ENCODE measurements around the gene RAPGEFL1. TPM values are rescaled to one million over a fixed set of nuclear protein-coding genes. Genes with fewer than 3 reads are reported as not detected.

RAPGEFL1 gene, protein sequence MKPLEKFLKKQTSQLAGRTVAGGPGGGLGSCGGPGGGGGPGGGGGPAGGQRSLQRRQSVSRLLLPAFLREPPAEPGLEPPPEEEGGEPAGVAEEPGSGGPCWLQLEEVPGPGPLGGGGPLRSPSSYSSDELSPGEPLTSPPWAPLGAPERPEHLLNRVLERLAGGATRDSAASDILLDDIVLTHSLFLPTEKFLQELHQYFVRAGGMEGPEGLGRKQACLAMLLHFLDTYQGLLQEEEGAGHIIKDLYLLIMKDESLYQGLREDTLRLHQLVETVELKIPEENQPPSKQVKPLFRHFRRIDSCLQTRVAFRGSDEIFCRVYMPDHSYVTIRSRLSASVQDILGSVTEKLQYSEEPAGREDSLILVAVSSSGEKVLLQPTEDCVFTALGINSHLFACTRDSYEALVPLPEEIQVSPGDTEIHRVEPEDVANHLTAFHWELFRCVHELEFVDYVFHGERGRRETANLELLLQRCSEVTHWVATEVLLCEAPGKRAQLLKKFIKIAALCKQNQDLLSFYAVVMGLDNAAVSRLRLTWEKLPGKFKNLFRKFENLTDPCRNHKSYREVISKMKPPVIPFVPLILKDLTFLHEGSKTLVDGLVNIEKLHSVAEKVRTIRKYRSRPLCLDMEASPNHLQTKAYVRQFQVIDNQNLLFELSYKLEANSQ
- total RNA-seq = 3.7 TPM
- long read RNA-seq, full-length matches to known transcripts = 1 of 2 reads
- long read RNA-seq, partial matches to known transcripts = 0 of 2 reads
- long read RNA-seq, other reads (novel, unspliced or antisense) = 1 of 2 reads

DNA sequence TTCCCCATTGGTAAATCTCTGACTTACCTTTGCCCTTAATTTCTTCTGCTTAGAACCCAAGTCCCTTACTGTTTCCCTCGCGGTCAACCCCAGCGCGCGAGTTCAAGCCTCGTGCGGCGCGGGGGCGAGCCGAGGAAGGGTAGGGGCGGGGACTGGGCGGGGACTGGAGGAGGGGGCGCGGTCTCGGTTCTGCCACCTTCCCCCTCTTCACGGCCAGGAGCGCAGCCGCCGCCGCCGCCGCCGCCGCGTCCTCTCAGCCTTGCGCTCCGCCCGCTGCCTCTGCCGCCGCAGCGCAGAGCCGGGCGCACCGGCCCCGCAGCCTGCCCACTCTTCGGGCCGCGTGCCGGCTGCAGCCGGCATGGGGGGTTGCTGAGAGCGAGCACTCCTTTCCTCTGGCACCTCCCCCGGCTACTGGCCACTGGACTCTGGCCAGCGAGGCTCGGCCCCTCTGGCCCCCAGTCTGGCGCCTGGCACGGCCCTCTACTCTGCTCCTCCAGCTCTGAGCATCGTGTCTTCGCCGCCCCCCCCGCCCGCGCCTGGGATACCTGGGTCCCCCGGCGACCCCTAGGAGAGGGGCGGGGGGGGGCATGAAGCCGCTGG is at the start of gene RAPGEFL1:
TSS of gene RAPGEFL1 (plus strand) at position 196 of the 600 bp plus-strand sequence. CDS start at position 588, 392 bp downstream.
- peak; percentile 82 for DNase-seq
- Histone ChIP-seq H3K4me3 (peak within 1 kb of the TSS; percentile 63), H3K4me1 (peaks cover 33% of the 10 kb centered on the region), H3K27me3 (ENCODE audit: low read depth) (no peaks in the 10 kb centered on the region), H3K27ac (replicated peaks) (no peak within 1 kb of the TSS), H3K36me3 (peaks cover 35% of the 10 kb centered on the region), H3K9me3 (replicated peaks) (no peaks in the 10 kb centered on the region)
- TF ChIP-seq, protein P1, sequence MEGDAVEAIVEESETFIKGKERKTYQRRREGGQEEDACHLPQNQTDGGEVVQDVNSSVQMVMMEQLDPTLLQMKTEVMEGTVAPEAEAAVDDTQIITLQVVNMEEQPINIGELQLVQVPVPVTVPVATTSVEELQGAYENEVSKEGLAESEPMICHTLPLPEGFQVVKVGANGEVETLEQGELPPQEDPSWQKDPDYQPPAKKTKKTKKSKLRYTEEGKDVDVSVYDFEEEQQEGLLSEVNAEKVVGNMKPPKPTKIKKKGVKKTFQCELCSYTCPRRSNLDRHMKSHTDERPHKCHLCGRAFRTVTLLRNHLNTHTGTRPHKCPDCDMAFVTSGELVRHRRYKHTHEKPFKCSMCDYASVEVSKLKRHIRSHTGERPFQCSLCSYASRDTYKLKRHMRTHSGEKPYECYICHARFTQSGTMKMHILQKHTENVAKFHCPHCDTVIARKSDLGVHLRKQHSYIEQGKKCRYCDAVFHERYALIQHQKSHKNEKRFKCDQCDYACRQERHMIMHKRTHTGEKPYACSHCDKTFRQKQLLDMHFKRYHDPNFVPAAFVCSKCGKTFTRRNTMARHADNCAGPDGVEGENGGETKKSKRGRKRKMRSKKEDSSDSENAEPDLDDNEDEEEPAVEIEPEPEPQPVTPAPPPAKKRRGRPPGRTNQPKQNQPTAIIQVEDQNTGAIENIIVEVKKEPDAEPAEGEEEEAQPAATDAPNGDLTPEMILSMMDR (IDR thresholded peaks at IDR 0.05; ENCODE audit: borderline replicate concordance) = no peak
- intact Hi-C loops (cut with micrococcal nuclease) = no loop called here

GRCh38 chr17:40129498-40129897 is 47.8 kb upstream of the RAPGEFL1 start:
- no peak overlapping the region for H3K4me3 ChIP-seq
- H3K27me3 ChIP-seq (ENCODE audit: low read depth) = no peaks in the 10 kb centered on the region
- H3K27ac ChIP-seq (replicated peaks) = no peak overlapping the region
- H3K4me1 ChIP-seq = peaks cover 16% of the 10 kb centered on the region
- TF ChIP-seq, protein P1 (IDR thresholded peaks at IDR 0.05; ENCODE audit: borderline replicate concordance) = no peak
- intact Hi-C loops (cut with micrococcal nuclease) = no loop called here
- H3K36me3 ChIP-seq = peaks cover 84% of the 10 kb centered on the region
- DNase-seq = no peak
- H3K9me3 ChIP-seq (replicated peaks) = no peaks in the 10 kb centered on the region

- TF ChIP-seq, protein P1 (IDR thresholded peaks at IDR 0.05; ENCODE audit: borderline replicate concordance) = no peak
- no peak for DNase-seq
- peaks cover 94% of the 10 kb centered on the region for H3K36me3 ChIP-seq
- H3K4me1 ChIP-seq = peaks cover 6% of the 10 kb centered on the region
- H3K9me3 ChIP-seq (replicated peaks) = no peaks in the 10 kb centered on the region
- H3K27me3 ChIP-seq (ENCODE audit: low read depth) = no peaks in the 10 kb centered on the region
- no peak overlapping the region for H3K4me3 ChIP-seq
- intact Hi-C loops (cut with micrococcal nuclease) = no loop called here
- no peak overlapping the region for H3K27ac ChIP-seq (replicated peaks)
Measured at GRCh38 chr17:40130352-40131042, 46.8 kb upstream of the RAPGEFL1 start.

- Histone ChIP-seq H3K4me1 (peaks cover 4% of the 10 kb centered on the region), H3K27me3 (ENCODE audit: low read depth) (no peaks in the 10 kb centered on the region), H3K36me3 (peaks cover 85% of the 10 kb centered on the region), H3K4me3 (no peak overlapping the region), H3K9me3 (replicated peaks) (no peaks in the 10 kb centered on the region), H3K27ac (replicated peaks) (no peak overlapping the region)
- TF ChIP-seq, protein P1 (IDR thresholded peaks at IDR 0.05; ENCODE audit: borderline replicate concordance) = no peak
- DNase-seq = no peak
- intact Hi-C loops (cut with micrococcal nuclease) = no loop called here
Measured at GRCh38 chr17:40134184-40134583, 43.1 kb upstream of the RAPGEFL1 start.

GRCh38 chr17:40135817-40136216 is 41.5 kb upstream of the RAPGEFL1 start:
- H3K36me3 ChIP-seq = peaks cover 70% of the 10 kb centered on the region
- TF ChIP-seq, protein P1 (IDR thresholded peaks at IDR 0.05; ENCODE audit: borderline replicate concordance) = no peak
- intact Hi-C loops (cut with micrococcal nuclease) = no loop called here
- H3K27me3 ChIP-seq (ENCODE audit: low read depth) = no peaks in the 10 kb centered on the region
- peaks cover 16% of the 10 kb centered on the region for H3K4me1 ChIP-seq
- DNase-seq = no peak
- H3K9me3 ChIP-seq (replicated peaks) = no peaks in the 10 kb centered on the region
- no peak overlapping the region for H3K4me3 ChIP-seq
- no peak overlapping the region for H3K27ac ChIP-seq (replicated peaks)

Measured in left ventricle myocardium inferior (tissue), 1 donor.